ENCODE data around the gene METTL18.

Gene METTL18

GRCh38 chr1:169794530-169795416, at the start of gene METTL18:
METTL18 (minus strand) TSS chr1:169794907; CDS start chr1:169793695, 1,212 bp downstream.
- peak; percentile 96 for DNase-seq (ENCODE audit: low read depth)
- H3K9me3 ChIP-seq (ENCODE audit: control insufficient read depth, low read length): no peaks in the 10 kb centered on the region
- no peaks in the 10 kb centered on the region for H3K27me3 ChIP-seq (replicated peaks; ENCODE audit: control insufficient read depth, insufficient read depth, low read length)
- peaks cover 8% of the 10 kb centered on the region for H3K4me1 ChIP-seq (ENCODE audit: control insufficient read depth, insufficient read depth, low read length)
- H3K4me3 ChIP-seq (ENCODE audit: low read length): peak within 1 kb of the TSS; percentile 93
- H3K9ac ChIP-seq (ENCODE audit: low read length): peak within 1 kb of the TSS; percentile 92
- peaks cover 5% of the 10 kb centered on the region for H3K36me3 ChIP-seq (ENCODE audit: control insufficient read depth, insufficient read depth, low read length, severe bottlenecking)

- Histone ChIP-seq H3K9ac (ENCODE audit: low read length) (no peak overlapping the region), H3K4me3 (ENCODE audit: low read length) (no peak overlapping the region), H3K27me3 (replicated peaks; ENCODE audit: control insufficient read depth, insufficient read depth, low read length) (no peaks in the 10 kb centered on the region), H3K9me3 (ENCODE audit: control insufficient read depth, low read length) (peaks cover 9% of the 10 kb centered on the region), H3K36me3 (ENCODE audit: control insufficient read depth, insufficient read depth, low read length, severe bottlenecking) (peaks cover 8% of the 10 kb centered on the region), H3K4me1 (ENCODE audit: control insufficient read depth, insufficient read depth, low read length) (peaks cover 12% of the 10 kb centered on the region)
- no peak for DNase-seq (ENCODE audit: low read depth)
These were observed 44.2 kb upstream of the METTL18 start for GRCh38 chr1:169838942-169839341.

- Histone ChIP-seq H3K4me1 (ENCODE audit: control insufficient read depth, insufficient read depth, low read length) (peaks cover 12% of the 10 kb centered on the region), H3K9me3 (ENCODE audit: control insufficient read depth, low read length) (peaks cover 9% of the 10 kb centered on the region), H3K36me3 (ENCODE audit: control insufficient read depth, insufficient read depth, low read length, severe bottlenecking) (peaks cover 13% of the 10 kb centered on the region), H3K4me3 (ENCODE audit: low read length) (no peak overlapping the region), H3K9ac (ENCODE audit: low read length) (no peak overlapping the region), H3K27me3 (replicated peaks; ENCODE audit: control insufficient read depth, insufficient read depth, low read length) (no peaks in the 10 kb centered on the region)
- no peak for DNase-seq (ENCODE audit: low read depth)
These were observed 41.5 kb upstream of the METTL18 start for GRCh38 chr1:169836198-169836597.

- Histone ChIP-seq H3K4me1 (ENCODE audit: control insufficient read depth, insufficient read depth, low read length) (peaks cover 12% of the 10 kb centered on the region), H3K4me3 (ENCODE audit: low read length) (no peak overlapping the region), H3K27me3 (replicated peaks; ENCODE audit: control insufficient read depth, insufficient read depth, low read length) (no peaks in the 10 kb centered on the region), H3K36me3 (ENCODE audit: control insufficient read depth, insufficient read depth, low read length, severe bottlenecking) (peaks cover 9% of the 10 kb centered on the region), H3K9me3 (ENCODE audit: control insufficient read depth, low read length) (peaks cover 9% of the 10 kb centered on the region), H3K9ac (ENCODE audit: low read length) (no peak overlapping the region)
- no peak for DNase-seq (ENCODE audit: low read depth)
These were observed 40.9 kb upstream of the METTL18 start for GRCh38 chr1:169835647-169836046.

- no peak overlapping the region for H3K9ac ChIP-seq (ENCODE audit: low read length)
- H3K27me3 ChIP-seq (replicated peaks; ENCODE audit: control insufficient read depth, insufficient read depth, low read length): no peaks in the 10 kb centered on the region
- peaks cover 12% of the 10 kb centered on the region for H3K4me1 ChIP-seq (ENCODE audit: control insufficient read depth, insufficient read depth, low read length)
- H3K4me3 ChIP-seq (ENCODE audit: low read length): no peak overlapping the region
- peaks cover 11% of the 10 kb centered on the region for H3K36me3 ChIP-seq (ENCODE audit: control insufficient read depth, insufficient read depth, low read length, severe bottlenecking)
- DNase-seq (ENCODE audit: low read depth): no peak
- H3K9me3 ChIP-seq (ENCODE audit: control insufficient read depth, low read length): peaks cover 7% of the 10 kb centered on the region
These were observed 40.2 kb upstream of the METTL18 start for GRCh38 chr1:169834869-169835268.

- Histone ChIP-seq H3K4me3 (ENCODE audit: low read length) (no peak overlapping the region), H3K4me1 (ENCODE audit: control insufficient read depth, insufficient read depth, low read length) (peaks cover 12% of the 10 kb centered on the region), H3K9ac (ENCODE audit: low read length) (no peak overlapping the region), H3K36me3 (ENCODE audit: control insufficient read depth, insufficient read depth, low read length, severe bottlenecking) (peaks cover 11% of the 10 kb centered on the region), H3K9me3 (ENCODE audit: control insufficient read depth, low read length) (no peaks in the 10 kb centered on the region), H3K27me3 (replicated peaks; ENCODE audit: control insufficient read depth, insufficient read depth, low read length) (no peaks in the 10 kb centered on the region)
- DNase-seq (ENCODE audit: low read depth): no peak
These were observed 38.6 kb upstream of the METTL18 start for GRCh38 chr1:169833179-169833901.

GRCh38 chr1:169829671-169830070, 35.0 kb upstream of the METTL18 start:
- H3K9me3 ChIP-seq (ENCODE audit: control insufficient read depth, low read length): no peaks in the 10 kb centered on the region
- no peak overlapping the region for H3K9ac ChIP-seq (ENCODE audit: low read length)
- H3K4me3 ChIP-seq (ENCODE audit: low read length): no peak overlapping the region
- peaks cover 20% of the 10 kb centered on the region for H3K36me3 ChIP-seq (ENCODE audit: control insufficient read depth, insufficient read depth, low read length, severe bottlenecking)
- no peaks in the 10 kb centered on the region for H3K27me3 ChIP-seq (replicated peaks; ENCODE audit: control insufficient read depth, insufficient read depth, low read length)
- H3K4me1 ChIP-seq (ENCODE audit: control insufficient read depth, insufficient read depth, low read length): no peaks in the 10 kb centered on the region
- DNase-seq (ENCODE audit: low read depth): no peak

- H3K36me3 ChIP-seq (ENCODE audit: control insufficient read depth, insufficient read depth, low read length, severe bottlenecking): peaks cover 9% of the 10 kb centered on the region
- H3K9ac ChIP-seq (ENCODE audit: low read length): no peak overlapping the region
- no peak for DNase-seq (ENCODE audit: low read depth)
- no peaks in the 10 kb centered on the region for H3K4me1 ChIP-seq (ENCODE audit: control insufficient read depth, insufficient read depth, low read length)
- H3K4me3 ChIP-seq (ENCODE audit: low read length): no peak overlapping the region
- H3K27me3 ChIP-seq (replicated peaks; ENCODE audit: control insufficient read depth, insufficient read depth, low read length): no peaks in the 10 kb centered on the region
- H3K9me3 ChIP-seq (ENCODE audit: control insufficient read depth, low read length): no peaks in the 10 kb centered on the region
These were observed 29.4 kb upstream of the METTL18 start for GRCh38 chr1:169824153-169824552.

GRCh38 chr1:169821500-169821899, 26.8 kb upstream of the METTL18 start:
- H3K9ac ChIP-seq (ENCODE audit: low read length): no peak overlapping the region
- no peak overlapping the region for H3K4me3 ChIP-seq (ENCODE audit: low read length)
- peaks cover 3% of the 10 kb centered on the region for H3K36me3 ChIP-seq (ENCODE audit: control insufficient read depth, insufficient read depth, low read length, severe bottlenecking)
- DNase-seq (ENCODE audit: low read depth): no peak
- no peaks in the 10 kb centered on the region for H3K4me1 ChIP-seq (ENCODE audit: control insufficient read depth, insufficient read depth, low read length)
- no peaks in the 10 kb centered on the region for H3K27me3 ChIP-seq (replicated peaks; ENCODE audit: control insufficient read depth, insufficient read depth, low read length)
- no peaks in the 10 kb centered on the region for H3K9me3 ChIP-seq (ENCODE audit: control insufficient read depth, low read length)

- DNase-seq (ENCODE audit: low read depth): no peak
- no peak overlapping the region for H3K4me3 ChIP-seq (ENCODE audit: low read length)
- H3K4me1 ChIP-seq (ENCODE audit: control insufficient read depth, insufficient read depth, low read length): no peaks in the 10 kb centered on the region
- no peaks in the 10 kb centered on the region for H3K36me3 ChIP-seq (ENCODE audit: control insufficient read depth, insufficient read depth, low read length, severe bottlenecking)
- no peak overlapping the region for H3K9ac ChIP-seq (ENCODE audit: low read length)
- H3K27me3 ChIP-seq (replicated peaks; ENCODE audit: control insufficient read depth, insufficient read depth, low read length): no peaks in the 10 kb centered on the region
- H3K9me3 ChIP-seq (ENCODE audit: control insufficient read depth, low read length): no peaks in the 10 kb centered on the region
These were observed 21.9 kb upstream of the METTL18 start for GRCh38 chr1:169816617-169817016.

- Histone ChIP-seq H3K36me3 (ENCODE audit: control insufficient read depth, insufficient read depth, low read length, severe bottlenecking) (peaks cover 4% of the 10 kb centered on the region), H3K4me3 (ENCODE audit: low read length) (no peak overlapping the region), H3K9me3 (ENCODE audit: control insufficient read depth, low read length) (no peaks in the 10 kb centered on the region), H3K4me1 (ENCODE audit: control insufficient read depth, insufficient read depth, low read length) (no peaks in the 10 kb centered on the region), H3K9ac (ENCODE audit: low read length) (no peak overlapping the region), H3K27me3 (replicated peaks; ENCODE audit: control insufficient read depth, insufficient read depth, low read length) (no peaks in the 10 kb centered on the region)
- no peak for DNase-seq (ENCODE audit: low read depth)
These were observed 19.6 kb upstream of the METTL18 start for GRCh38 chr1:169814265-169814664.
